Stimulated activated naive CD8-positive, alpha-beta T cell treated with anti-CD3 and anti-CD28 coated beads, Interleukin-15, Interleukin-2, amounts not matched to agents 100 ng/mL and 50 ng/mL, for 24 hours (primary cell): ENCODE data around the gene MYL10.

Experiments
- H3K27ac Mint-ChIP-seq: one replicate; pipeline ENCODE4 v1.8.0; 2021; ENCODE audit warnings: mild to moderate bottlenecking, mixed read lengths
- H3K27me3 Mint-ChIP-seq: one replicate; pipeline ENCODE4 v1.8.0; 2021; ENCODE audit warnings: mixed read lengths
- H3K36me3 Mint-ChIP-seq: one replicate; pipeline ENCODE4 v1.8.0; 2021; ENCODE audit warnings: low read depth, mixed read lengths
- H3K4me1 Mint-ChIP-seq: one replicate; pipeline ENCODE4 v1.8.0; 2021; ENCODE audit warnings: low read depth, mixed read lengths
- H3K4me3 Mint-ChIP-seq: one replicate; pipeline ENCODE4 v1.8.0; 2021; ENCODE audit warnings: mild to moderate bottlenecking, mixed read lengths
- H3K9me3 Mint-ChIP-seq: one replicate; pipeline ENCODE4 v1.8.0; 2021; ENCODE audit warnings: mixed read lengths

MYL10 gene

GRCh38 chr7:101588131-101588935 is 40.8 kb downstream of the MYL10 start:
- H3K4me3 Mint-ChIP-seq, result no peak overlapping the region
- no peaks in the 10 kb centered on the region for H3K9me3 Mint-ChIP-seq
- H3K4me1 Mint-ChIP-seq, result no peaks in the 10 kb centered on the region
- no peaks in the 10 kb centered on the region for H3K27me3 Mint-ChIP-seq
- H3K27ac Mint-ChIP-seq, result no peak overlapping the region
- H3K36me3 Mint-ChIP-seq, result no peaks in the 10 kb centered on the region

GRCh38 chr7:101586906-101587677 is 42.0 kb downstream of the MYL10 start:
- H3K9me3 Mint-ChIP-seq, result no peaks in the 10 kb centered on the region

GRCh38 chr7:101586078-101586905 is 42.8 kb downstream of the MYL10 start:
- no peaks in the 10 kb centered on the region for H3K27me3 Mint-ChIP-seq
- no peaks in the 10 kb centered on the region for H3K9me3 Mint-ChIP-seq
- no peaks in the 10 kb centered on the region for H3K4me1 Mint-ChIP-seq
- H3K36me3 Mint-ChIP-seq, result no peaks in the 10 kb centered on the region
- no peak overlapping the region for H3K27ac Mint-ChIP-seq
- no peak overlapping the region for H3K4me3 Mint-ChIP-seq

More at GRCh38 chr7:101586906-101587677, 42.0 kb downstream of the MYL10 start:
- H3K27ac Mint-ChIP-seq, result no peak overlapping the region
- no peaks in the 10 kb centered on the region for H3K27me3 Mint-ChIP-seq
- H3K4me3 Mint-ChIP-seq, result no peak overlapping the region
- H3K36me3 Mint-ChIP-seq, result no peaks in the 10 kb centered on the region
- H3K4me1 Mint-ChIP-seq, result no peaks in the 10 kb centered on the region

GRCh38 chr7:101582971-101583370 is 46.1 kb downstream of the MYL10 start:
- Mint-ChIP-seq H3K4me3 (no peak overlapping the region), H3K27me3 (no peaks in the 10 kb centered on the region), H3K4me1 (no peaks in the 10 kb centered on the region), H3K27ac (no peak overlapping the region), H3K36me3 (no peaks in the 10 kb centered on the region), H3K9me3 (no peaks in the 10 kb centered on the region)

- Mint-ChIP-seq H3K4me3 (no peak overlapping the region), H3K27ac (no peak overlapping the region), H3K9me3 (no peaks in the 10 kb centered on the region), H3K4me1 (no peaks in the 10 kb centered on the region), H3K27me3 (no peaks in the 10 kb centered on the region), H3K36me3 (no peaks in the 10 kb centered on the region)
These were observed 47.2 kb downstream of the MYL10 start for GRCh38 chr7:101581891-101582290.

GRCh38 chr7:101580596-101580995 is 48.5 kb downstream of the MYL10 start:
- Mint-ChIP-seq H3K4me1 (peaks cover 2% of the 10 kb centered on the region), H3K9me3 (no peaks in the 10 kb centered on the region), H3K27ac (no peak overlapping the region), H3K36me3 (no peaks in the 10 kb centered on the region), H3K27me3 (no peaks in the 10 kb centered on the region), H3K4me3 (no peak overlapping the region)

- Mint-ChIP-seq H3K4me3 (no peak overlapping the region), H3K36me3 (no peaks in the 10 kb centered on the region), H3K9me3 (peaks cover 2% of the 10 kb centered on the region), H3K27ac (no peak overlapping the region), H3K4me1 (peaks cover 4% of the 10 kb centered on the region), H3K27me3 (peaks cover 3% of the 10 kb centered on the region)
These were observed 50.5 kb downstream of the MYL10 start for GRCh38 chr7:101578552-101578951.

GRCh38 chr7:101576998-101577397 is 52.1 kb downstream of the MYL10 start:
- Mint-ChIP-seq H3K9me3 (peaks cover 7% of the 10 kb centered on the region), H3K36me3 (no peaks in the 10 kb centered on the region), H3K27ac (no peak overlapping the region), H3K4me1 (peaks cover 4% of the 10 kb centered on the region), H3K27me3 (peaks cover 8% of the 10 kb centered on the region), H3K4me3 (no peak overlapping the region)

GRCh38 chr7:101575721-101576120 is 53.4 kb downstream of the MYL10 start:
- peaks cover 14% of the 10 kb centered on the region for H3K27me3 Mint-ChIP-seq
- H3K4me1 Mint-ChIP-seq, result peaks cover 4% of the 10 kb centered on the region
- no peak overlapping the region for H3K4me3 Mint-ChIP-seq
- H3K27ac Mint-ChIP-seq, result no peak overlapping the region
- peaks cover 13% of the 10 kb centered on the region for H3K9me3 Mint-ChIP-seq
- H3K36me3 Mint-ChIP-seq, result no peaks in the 10 kb centered on the region

GRCh38 chr7:101575168-101575567 is 53.9 kb downstream of the MYL10 start:
- H3K4me1 Mint-ChIP-seq, result peaks cover 4% of the 10 kb centered on the region
- peaks cover 18% of the 10 kb centered on the region for H3K9me3 Mint-ChIP-seq
- H3K27me3 Mint-ChIP-seq, result peaks cover 15% of the 10 kb centered on the region
- H3K36me3 Mint-ChIP-seq, result no peaks in the 10 kb centered on the region
- H3K4me3 Mint-ChIP-seq, result no peak overlapping the region
- no peak overlapping the region for H3K27ac Mint-ChIP-seq

- Mint-ChIP-seq H3K4me1 (peaks cover 4% of the 10 kb centered on the region), H3K9me3 (peaks cover 18% of the 10 kb centered on the region), H3K27ac (no peak overlapping the region), H3K4me3 (no peak overlapping the region), H3K27me3 (peaks cover 27% of the 10 kb centered on the region), H3K36me3 (no peaks in the 10 kb centered on the region)
These were observed 56.9 kb downstream of the MYL10 start for GRCh38 chr7:101572156-101572555.

- peaks cover 24% of the 10 kb centered on the region for H3K27me3 Mint-ChIP-seq
- H3K36me3 Mint-ChIP-seq, result no peaks in the 10 kb centered on the region
- no peaks in the 10 kb centered on the region for H3K4me1 Mint-ChIP-seq
- peaks cover 10% of the 10 kb centered on the region for H3K9me3 Mint-ChIP-seq
- H3K27ac Mint-ChIP-seq, result no peak overlapping the region
- H3K4me3 Mint-ChIP-seq, result no peak overlapping the region
These were observed 61.9 kb downstream of the MYL10 start for GRCh38 chr7:101567230-101567629.

- Mint-ChIP-seq H3K27me3 (peaks cover 18% of the 10 kb centered on the region), H3K4me3 (no peak overlapping the region), H3K36me3 (no peaks in the 10 kb centered on the region), H3K27ac (no peak overlapping the region), H3K4me1 (no peaks in the 10 kb centered on the region), H3K9me3 (peaks cover 5% of the 10 kb centered on the region)
These were observed 63.4 kb downstream of the MYL10 start for GRCh38 chr7:101565601-101566209.

- no peaks in the 10 kb centered on the region for H3K36me3 Mint-ChIP-seq
- no peaks in the 10 kb centered on the region for H3K9me3 Mint-ChIP-seq
- H3K27ac Mint-ChIP-seq, result no peak overlapping the region
- peaks cover 17% of the 10 kb centered on the region for H3K27me3 Mint-ChIP-seq
- no peak overlapping the region for H3K4me3 Mint-ChIP-seq
- H3K4me1 Mint-ChIP-seq, result no peaks in the 10 kb centered on the region
These were observed 64.3 kb downstream of the MYL10 start for GRCh38 chr7:101564778-101565211.
